B cell (primary cell): ENCODE measurements around the gene CRY2. TPM values are rescaled to one million over a fixed set of nuclear protein-coding genes. Genes with fewer than 3 reads are reported as not detected.

Experiments used
- ATAC-seq: fragments of 200-7000 bp; cut with Tn5 transposase; one replicate; pipeline ENCODE4 v1.10.0; 2021; ENCODE audit warnings: low read depth, mild to moderate bottlenecking, moderate number of reproducible peaks, moderate library complexity
- CTCF ChIA-PET: fragments of 350-600 bp; sonication (Branson Sonifier 250); formaldehyde crosslinking; loops from one replicate; lab custom pipeline; 2021; ENCODE audit warnings: antibody characterized with exemption, inconsistent platforms; lab: Charles Lee
- POLR2A ChIA-PET: fragments of 350-600 bp; sonication (Branson Sonifier 250); formaldehyde crosslinking; loops from one replicate; lab custom pipeline; 2021; ENCODE audit warnings: antibody characterized with exemption; lab: Charles Lee
- DNase-seq: peaks from one replicate; pipeline ENCODE4 v3.0.0; 2013
- H2AFZ ChIP-seq: 2 replicates; pipeline ENCODE4 v1.6.1; 2012; ENCODE audit warnings: mild to moderate bottlenecking, low read depth, low read length; ENCODE audit not compliant: insufficient read depth, poor library complexity, severe bottlenecking
- H3K27ac ChIP-seq, 2 donors: 1 replicate in 1 of 2; 2 replicates in 1 of 2; pipeline ENCODE4 v1.5.1; 2012 to 2013; ENCODE audit warnings: low read length in 2 of 2, mild to moderate bottlenecking in 2 of 2, moderate library complexity in 1 of 2
- H3K27me3 ChIP-seq, 4 experiments: fragments of 200-600 bp in 1 of 4; sonication (generic) in 1 of 4; replicated peaks in 1 of 4; 1 replicate in 2 of 4; 2 replicates in 2 of 4; pipeline versions ENCODE4 v1.6.1 to v1.7.0; 2013 to 2016; ENCODE audit warnings: low read length in 3 of 4, mild to moderate bottlenecking in 2 of 4, mixed read lengths in 1 of 4, moderate library complexity in 1 of 4; ENCODE audit not compliant: insufficient read depth in 4 of 4, control insufficient read depth in 3 of 4; ENCODE audit errors: control extremely low read depth in 1 of 4
- H3K36me3 ChIP-seq, 2 experiments: replicated peaks in 1 of 2; 1 replicate in 1 of 2; 2 replicates in 1 of 2; pipeline versions ENCODE4 v1.6.1 to v1.7.1; 2013; ENCODE audit warnings: low read length in 1 of 2; ENCODE audit not compliant: insufficient read depth in 2 of 2, control insufficient read depth in 1 of 2; ENCODE audit errors: control extremely low read depth in 1 of 2, extremely low read depth in 1 of 2
- H3K4me1 ChIP-seq, 2 donors: fragments of 200-600 bp in 1 of 2; sonication (generic) in 1 of 2; 1 replicate in 1 of 2; 2 replicates in 1 of 2; pipeline versions ENCODE4 v1.5.1 to v1.6.1; 2013 to 2017; ENCODE audit warnings: low read length in 2 of 2; ENCODE audit not compliant: control insufficient read depth in 2 of 2, insufficient read depth in 2 of 2
- H3K4me2 ChIP-seq: replicated peaks from 2 replicates; pipeline ENCODE3; 2012; ENCODE audit warnings: mild to moderate bottlenecking, low read depth, low read length; ENCODE audit not compliant: poor library complexity, severe bottlenecking
- H3K4me3 ChIP-seq, 5 experiments: fragments of 200-600 bp in 1 of 5; sonication (generic) in 1 of 5; 1 replicate in 3 of 5; 2 replicates in 2 of 5; pipeline versions ENCODE4 v1.5.1 to v1.7.0; 2011 to 2016; ENCODE audit warnings: low read length in 4 of 5, mild to moderate bottlenecking in 4 of 5, low read depth in 2 of 5, control low read depth in 1 of 5, moderate library complexity in 1 of 5; ENCODE audit not compliant: insufficient read depth in 1 of 5; ENCODE audit errors: control extremely low read depth in 1 of 5, extremely low read depth in 1 of 5
- H3K79me2 ChIP-seq: fragments of 200-600 bp; sonication (generic); one replicate; pipeline ENCODE4 v1.6.0; 2016; ENCODE audit warnings: low read length; ENCODE audit not compliant: control insufficient read depth, insufficient read depth
- H3K9ac ChIP-seq: fragments of 200-600 bp; sonication (generic); 2 replicates; pipeline ENCODE4 v1.6.1; 2017; ENCODE audit warnings: mild to moderate bottlenecking, low read length, moderate library complexity
- H3K9me3 ChIP-seq, 3 donors: one replicate each; pipeline versions ENCODE4 v1.6.1 to v1.7.1; 2013; ENCODE audit warnings: low read length in 2 of 3; ENCODE audit not compliant: control insufficient read depth in 2 of 3, insufficient read depth in 1 of 3; ENCODE audit errors: control extremely low read depth in 1 of 3
- H4K20me1 ChIP-seq: 2 replicates; pipeline ENCODE4 v1.6.0; 2012; ENCODE audit warnings: mild to moderate bottlenecking, low read length; ENCODE audit not compliant: insufficient read depth, control insufficient read depth, poor library complexity, severe bottlenecking
- H3K27ac Mint-ChIP-seq: one replicate; pipeline ENCODE4 v1.8.0; 2021; ENCODE audit warnings: mixed read lengths
- H3K27me3 Mint-ChIP-seq: one replicate; pipeline ENCODE4 v1.8.0; 2021; ENCODE audit warnings: mixed read lengths
- H3K4me1 Mint-ChIP-seq: one replicate; pipeline ENCODE4 v1.8.0; 2021; ENCODE audit warnings: mixed read lengths
- H3K4me3 Mint-ChIP-seq: one replicate; pipeline ENCODE4 v1.8.0; 2021; ENCODE audit warnings: mixed read lengths
- H3K9me3 Mint-ChIP-seq: one replicate; pipeline ENCODE4 v1.8.0; 2022; ENCODE audit warnings: mixed read lengths; ENCODE audit not compliant: insufficient read depth
- CTCF ChIP-seq: fragments of 200-600 bp; IDR thresholded peaks from one replicate; pipeline ENCODE4 v1.8.0; 2022; ENCODE audit warnings: antibody characterized with exemption, mild to moderate bottlenecking
- EZH2 ChIP-seq: IDR thresholded peaks from 2 replicates; pipeline ENCODE4 v1.6.1; 2012; ENCODE audit warnings: borderline replicate concordance, low read depth, mild to moderate bottlenecking, moderate library complexity, low read length; ENCODE audit not compliant: insufficient read depth, poor library complexity, severe bottlenecking
- WGBS: methylation state at CpG from one replicate; pipeline ENCODE4 v1.1.5; 2013; ENCODE audit warnings: missing lambda C conversion rate; ENCODE audit not compliant: insufficient coverage; 5-methylcytosine and 5-hydroxymethylcytosine counted together
- intact Hi-C: fragments of 100-400 bp; cut with micrococcal nuclease; formaldehyde crosslinking; loops from one replicate; pipeline ENCODE4 v1.10.0; 2022
- polyA plus RNA-seq: library from polyadenylated mRNA; depleted of rRNA; stranded (reverse); fragments of >200 nt; gene quantifications from 2 replicates; pipeline ENCODE4 v1.2.3, GENCODE V29; 2012
- total RNA-seq, 2 donors: library from RNA; stranded (reverse); fragments of 120-200 nt in 1 of 2; gene quantifications; 1 replicate in 1 of 2; 2 replicates in 1 of 2; pipeline versions ENCODE4 v1.2.3 to v1.2.4, GENCODE V29; 2013 to 2022

CRY2 gene
- total and polyA plus RNA-seq, 2 donors (not counting 1 experiment from before 2014, with no cell fraction given) = 20.4 to 65.1 TPM

- Histone ChIP-seq H3K4me3 (no peak overlapping the region), H3K79me2 (peaks cover 27% of the 10 kb centered on the region), H3K36me3 (no peaks in the 10 kb centered on the region), H3K27me3 (no peaks in the 10 kb centered on the region), H2AFZ (no peak overlapping the region), H3K4me1 (peaks cover 26 to 35% of the 10 kb centered on the region in 2 donors), H3K9ac (no peak overlapping the region), H4K20me1 (peaks cover 15% of the 10 kb centered on the region), H3K27ac (no peak overlapping the region), H3K4me2 (no peak overlapping the region), H3K9me3 (no peaks in the 10 kb centered on the region)
- H3K27ac Mint-ChIP-seq = peak overlapping the region; percentile 54
- intact Hi-C loops = loop anchor here (10.0 kb wide), 1 partner anchor 1240 kb away; no protein-coding TSS in a partner anchor
- no peaks in the 10 kb centered on the region for H3K27me3 Mint-ChIP-seq
- ChIA-PET CTCF (interaction anchor here (1.2 to 4.3 kb wide), 6 partner anchors 10 to 162 kb away, joined by 3 to 50 read pairs (median 4); partner anchors contain the start of genes PEX16 and SLC35C1), POLR2A (interaction anchor here (0.6 to 0.7 kb wide), 3 partner anchors 49 to 780 kb away, joined by 3 to 8 read pairs (median 3); no protein-coding TSS in a partner anchor)
- H3K4me1 Mint-ChIP-seq = peaks cover 44% of the 10 kb centered on the region
- WGBS = 100% methylated on average over 1 of the region's 3 CpGs
- H3K4me3 Mint-ChIP-seq = peak overlapping the region; percentile 29
- DNase-seq (peak; percentile 24), ATAC-seq (no peak)
- no peaks in the 10 kb centered on the region for H3K9me3 Mint-ChIP-seq
- TF ChIP-seq EZH2 = no peak
- TF ChIP-seq CTCF = no peak
Observed at GRCh38 chr11:45844822-45845578, 2.3 kb upstream of the CRY2 start.
